ENCODE data around the gene SPEN. TPM values are rescaled to one million over a fixed set of nuclear protein-coding genes. Genes with fewer than 3 reads are reported as not detected.

SPEN gene
- total RNA-seq, 6 experiments from 2014 or later = 13.5 to 33.7 (median 23.2) TPM

GRCh38 chr1:15970911-15971310 lies 123.4 kb downstream of the SPEN start:
- intact Hi-C loops (cut with DNase I) = no loop called here
- Histone ChIP-seq H3K9me3 (no peaks in the 10 kb centered on the region), H3K4me1 (peaks cover 0 to 10% (median 0%) of the 10 kb centered on the region in 4 donors), H3K4me3 (no peak overlapping the region), H3K27ac (no peak overlapping the region), H3K36me3 (peaks cover 0 to 16% (median 0%) of the 10 kb centered on the region in 4 donors), H3K27me3 (no peaks in the 10 kb centered on the region)
- ATAC-seq (no peak), DNase-seq (no peak)
- no peak for TF ChIP-seq POLR2A (IDR thresholded peaks at IDR 0.05)
- no peak for TF ChIP-seq CTCF (IDR thresholded peaks at IDR 0.05)

- peaks cover 0 to 10% (median 0%) of the 10 kb centered on the region in 4 donors for H3K4me1 ChIP-seq
- ATAC-seq (no peak), DNase-seq (no peak)
- no peak overlapping the region for H3K27ac ChIP-seq
- H3K27me3 ChIP-seq = no peaks in the 10 kb centered on the region
- H3K9me3 ChIP-seq = no peaks in the 10 kb centered on the region
- 83% methylated on average over 1 of the region's 1 CpG for WGBS (ENCODE audit: insufficient coverage, low coverage, low lambda C conversion rate, missing lambda C conversion rate)
- intact Hi-C loops (cut with DNase I) = no loop called here
- peaks cover 0 to 16% (median 0%) of the 10 kb centered on the region in 4 donors for H3K36me3 ChIP-seq
- TF ChIP-seq POLR2A (IDR thresholded peaks at IDR 0.05) (no peak), CTCF (IDR thresholded peaks at IDR 0.05) (no peak)
- H3K4me3 ChIP-seq = no peak overlapping the region
Measured at GRCh38 chr1:15972409-15972808, 124.9 kb downstream of the SPEN start.

- peaks cover 0 to 10% (median 0%) of the 10 kb centered on the region in 4 donors for H3K4me1 ChIP-seq
- H3K27me3 ChIP-seq = no peaks in the 10 kb centered on the region
- WGBS (ENCODE audit: insufficient coverage, low coverage, low lambda C conversion rate, missing lambda C conversion rate) = 94% methylated on average over 4 of the region's 4 CpGs
- TF ChIP-seq CTCF (IDR thresholded peaks at IDR 0.05) (no peak), POLR2A (IDR thresholded peaks at IDR 0.05) (no peak)
- intact Hi-C loops (cut with DNase I) = no loop called here
- H3K4me3 ChIP-seq = no peak overlapping the region
- H3K36me3 ChIP-seq = peaks cover 0 to 16% (median 0%) of the 10 kb centered on the region in 4 donors
- ATAC-seq = no peak
- H3K9me3 ChIP-seq = no peaks in the 10 kb centered on the region
- no peak overlapping the region for H3K27ac ChIP-seq
- DNase-seq = no peak
Measured at GRCh38 chr1:15973772-15974171, 126.3 kb downstream of the SPEN start.

- intact Hi-C loops (cut with DNase I) = no loop called here
- Histone ChIP-seq H3K4me1 (peaks cover 0 to 10% (median 0%) of the 10 kb centered on the region in 4 donors), H3K4me3 (peak overlapping the region; percentile 79 to 90 (median 82)), H3K9me3 (no peaks in the 10 kb centered on the region), H3K36me3 (peaks cover 0 to 12% (median 0%) of the 10 kb centered on the region in 4 donors), H3K27me3 (no peaks in the 10 kb centered on the region), H3K27ac (peak overlapping the region in 1 of 3 donors; percentile 56)
- WGBS (ENCODE audit: insufficient coverage, low coverage, low lambda C conversion rate, missing lambda C conversion rate) = 43% methylated on average over 7 of the region's 9 CpGs
- no peak for ATAC-seq
- DNase-seq = no peak
- TF ChIP-seq CTCF (IDR thresholded peaks at IDR 0.05) (no peak), POLR2A (IDR thresholded peaks at IDR 0.05) (no peak)
Measured at GRCh38 chr1:15974855-15975254, 127.3 kb downstream of the SPEN start.

- Histone ChIP-seq H3K4me3 (peak overlapping the region; percentile 79 to 90 (median 82)), H3K27me3 (no peaks in the 10 kb centered on the region), H3K36me3 (peaks cover 0 to 12% (median 0%) of the 10 kb centered on the region in 4 donors), H3K4me1 (peaks cover 0 to 10% (median 0%) of the 10 kb centered on the region in 4 donors), H3K27ac (peak overlapping the region in 2 of 3 donors; percentile 56 to 83), H3K9me3 (no peaks in the 10 kb centered on the region)
- DNase-seq (peak in 2 of 3 donors; percentile 64 to 77), ATAC-seq (peak; percentile 65 to 78 (median 77))
- intact Hi-C loops (cut with DNase I) = no loop called here
- no peak for TF ChIP-seq POLR2A (IDR thresholded peaks at IDR 0.05)
- peak in 1 of 4 donors; percentile 15 for TF ChIP-seq CTCF (IDR thresholded peaks at IDR 0.05)
- 2% methylated on average over 22 of the region's 47 CpGs for WGBS (ENCODE audit: insufficient coverage, low coverage, low lambda C conversion rate, missing lambda C conversion rate)
Measured at GRCh38 chr1:15975358-15975804, 127.9 kb downstream of the SPEN start.
